GM12892 (cell line): Measurements from ENCODE around the gene RNF224.

Source experiments
- POLR2A ChIP-seq: IDR thresholded peaks from 2 replicates; pipeline ENCODE4 v1.6.1; 2011; ENCODE audit warnings: low read depth, low read length, control low read depth
- POLR2AphosphoS5 ChIP-seq: IDR thresholded peaks from 2 replicates; pipeline ENCODE4 v1.6.1; 2011; ENCODE audit warnings: low read depth, low read length, control low read depth

DNA sequence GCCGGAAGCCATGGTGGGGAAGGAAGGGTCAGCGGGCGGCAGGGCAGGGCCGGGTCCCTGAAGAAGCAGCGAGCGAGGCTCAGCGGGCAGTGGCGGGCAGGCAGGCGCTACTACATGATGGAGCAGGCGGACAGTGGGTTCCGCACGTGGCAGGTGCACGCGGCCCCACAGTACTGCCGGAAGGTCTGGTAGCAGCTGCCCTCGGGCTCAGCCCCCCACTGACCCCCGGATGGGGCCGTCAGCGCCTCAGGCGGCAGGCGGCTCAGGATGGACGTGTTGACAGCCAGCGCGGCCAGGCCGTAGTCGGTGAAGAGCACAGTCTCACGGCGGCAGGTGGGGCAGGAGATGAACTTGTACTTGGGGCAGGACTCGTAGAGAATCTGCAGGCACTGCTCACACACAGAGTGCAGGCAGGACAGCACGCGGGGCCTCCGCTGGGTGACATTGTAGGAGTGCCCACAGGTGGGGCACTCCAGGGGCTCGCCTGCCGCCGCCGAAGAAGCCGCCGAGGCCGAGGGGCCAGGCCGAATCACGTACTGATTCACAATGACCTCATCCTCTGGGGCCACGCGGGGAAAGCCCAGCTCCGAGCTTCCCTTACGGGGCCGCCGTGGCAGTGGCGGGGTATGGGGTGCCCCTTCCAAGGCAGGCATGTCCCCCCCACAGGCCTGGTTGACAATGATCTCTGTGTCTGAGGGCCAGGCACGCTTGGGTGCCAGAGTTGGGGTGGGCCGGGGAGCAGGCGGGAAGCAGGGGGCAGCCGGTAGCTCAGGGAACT lies 6.8 kb upstream of the RNF224 start:
- TF ChIP-seq POLR2AphosphoS5 (no peak), POLR2A (no peak)
